NCI-H2081 (cell line): ENCODE data around the gene THOP1.
"Not testable (repeated sequence)": the region's sequence is repeated elsewhere in the genome, so short reads cannot be mapped to it uniquely, and the experiment has no call there.

Experiments
- DNase-seq, 2 experiments: peaks; one replicate each; lab custom pipeline; 2025; lab: John Stamatoyannopoulos, UW

The THOP1 gene

DNA sequence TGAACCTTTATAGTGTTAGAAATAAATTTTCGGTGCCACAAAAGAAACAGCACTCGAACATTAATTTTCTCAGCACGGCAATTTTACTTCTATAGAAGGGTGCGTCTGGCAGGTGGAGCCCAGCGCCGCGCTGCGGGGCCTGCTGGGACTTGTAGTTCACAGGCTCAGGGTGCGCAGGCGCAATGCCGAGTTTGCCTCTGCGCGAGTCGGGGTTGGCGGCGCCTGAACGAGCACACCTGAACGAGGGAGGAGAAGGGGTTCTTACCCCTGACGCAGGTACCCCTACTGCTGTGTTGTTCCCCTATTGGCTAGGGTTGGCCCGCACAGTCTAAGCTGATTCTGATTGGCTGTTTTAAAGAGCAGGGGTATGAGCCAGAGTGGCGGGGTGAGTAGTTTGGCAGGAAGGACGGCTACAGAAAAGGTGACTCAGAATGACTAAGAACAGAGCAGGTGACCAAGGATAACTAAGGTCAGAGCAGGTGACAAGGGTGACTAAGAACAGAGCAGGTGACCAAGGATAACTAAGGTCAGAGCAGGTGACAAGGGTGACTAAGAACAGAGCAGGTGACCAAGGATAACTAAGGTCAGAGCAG is 32.0 kb downstream of the THOP1 start:
- not testable (repeated sequence) for DNase-seq

- DNase-seq: peak; percentile 95 to 96
Measured at GRCh38 chr19:2819540-2820111, 34.3 kb downstream of the THOP1 start, which contains the start of gene ZNF554. Gene ZNF554 (plus strand): TSS chr19:2819868. CDS start chr19:2820072, 204 bp downstream.

DNA sequence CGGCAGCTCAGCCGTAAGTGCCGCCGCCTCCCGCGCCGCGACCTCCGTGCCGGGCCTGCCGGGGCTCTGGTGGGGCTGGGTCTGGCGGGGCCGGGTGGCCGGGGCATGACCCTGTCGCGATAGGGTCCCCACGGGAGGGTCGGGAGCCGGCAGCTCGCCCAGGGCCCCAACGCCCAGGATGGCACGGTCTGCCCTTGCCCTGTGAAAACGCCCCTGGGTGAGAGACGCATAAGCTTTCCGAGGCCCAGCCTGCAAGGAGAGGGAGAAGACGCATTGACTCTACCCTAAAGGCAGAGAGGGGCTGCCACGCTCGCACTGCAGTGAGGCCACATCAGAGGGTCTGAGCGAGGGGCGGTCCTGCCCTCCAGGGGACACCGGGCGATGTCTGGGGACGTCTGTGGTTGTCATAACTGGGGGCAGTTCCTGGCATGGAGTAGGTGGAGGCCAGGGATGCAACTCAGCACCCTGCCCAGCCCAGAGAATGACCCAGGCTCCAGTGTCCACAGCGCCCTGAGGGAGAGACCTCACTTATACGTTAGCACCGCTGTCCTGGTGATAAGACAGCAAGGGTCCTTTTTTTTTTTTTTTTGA is 34.9 kb downstream of the THOP1 start:
- no peak for DNase-seq

GRCh38 chr19:2822846-2823245 is 37.5 kb downstream of the THOP1 start:
- no peak for DNase-seq

DNA sequence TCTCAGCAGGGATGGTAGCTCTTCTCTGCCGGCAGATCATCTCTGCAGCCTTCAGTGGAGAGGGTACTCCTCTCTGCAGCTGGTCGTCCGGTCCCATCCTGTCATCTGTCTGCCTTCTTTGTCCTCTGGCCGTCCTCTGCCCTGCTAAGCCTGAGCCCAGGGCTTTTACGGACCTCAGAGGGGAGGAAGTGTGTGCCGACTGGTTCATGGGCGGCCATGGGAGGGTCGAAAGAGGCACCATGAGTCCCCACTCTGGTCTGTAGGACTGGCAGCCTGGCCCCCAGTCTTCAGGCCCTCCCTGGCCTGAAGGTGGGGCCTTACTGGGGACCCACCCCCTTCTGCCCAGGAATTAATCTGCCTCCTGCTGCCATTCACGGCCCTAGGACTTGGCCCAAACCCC is 38.3 kb downstream of the THOP1 start:
- DNase-seq: no peak

DNA sequence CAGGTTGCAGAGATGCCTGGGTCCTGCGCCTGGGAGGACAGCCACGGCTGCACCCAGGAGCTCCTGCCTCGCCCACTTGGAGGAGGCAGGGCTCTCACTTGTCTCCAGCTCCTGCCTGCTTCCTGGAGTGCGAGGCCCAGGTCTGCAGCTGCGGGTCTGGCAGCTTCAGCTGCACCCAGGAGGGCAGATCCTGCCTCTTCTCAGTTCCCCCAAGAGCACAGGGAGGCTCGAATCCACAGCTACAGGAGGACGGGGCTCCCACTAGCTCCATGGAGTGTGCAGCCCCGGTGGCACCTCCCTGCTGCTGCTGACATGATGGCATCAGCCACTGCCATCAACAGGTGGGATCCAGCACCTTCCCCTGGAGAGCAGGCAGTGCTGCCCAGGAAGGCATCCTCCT is 38.8 kb downstream of the THOP1 start:
- no peak for DNase-seq

GRCh38 chr19:2827022-2827421 is 41.7 kb downstream of the THOP1 start:
- no peak for DNase-seq

GRCh38 chr19:2827840-2828489 is 42.7 kb downstream of the THOP1 start:
- DNase-seq: no peak

DNA sequence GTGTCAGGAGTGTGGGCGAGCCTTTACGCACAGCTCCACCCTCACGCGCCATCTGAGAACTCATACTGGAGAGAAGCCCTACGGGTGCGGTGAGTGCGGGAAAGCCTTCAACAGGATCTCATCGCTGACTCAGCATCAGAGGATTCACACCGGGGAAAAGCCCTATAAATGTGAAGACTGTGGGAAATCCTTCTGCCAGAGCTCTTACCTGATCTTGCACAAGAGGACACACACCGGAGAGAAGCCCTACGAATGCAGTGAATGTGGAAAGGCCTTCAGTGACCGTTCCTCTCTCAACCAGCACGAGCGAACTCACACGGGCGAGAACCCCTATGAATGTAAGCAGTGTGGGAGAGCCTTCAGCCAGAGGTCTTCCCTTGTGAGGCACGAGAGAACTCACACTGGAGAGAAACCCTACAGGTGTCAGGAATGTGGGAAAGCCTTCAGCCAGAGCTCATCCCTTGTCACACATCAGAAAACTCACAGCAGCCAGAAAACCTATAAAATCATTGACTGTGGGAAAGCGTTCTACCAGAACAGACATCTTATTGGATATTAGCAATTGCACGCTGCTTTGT is 49.1 kb downstream of the THOP1 start:
- DNase-seq: no peak

DNA sequence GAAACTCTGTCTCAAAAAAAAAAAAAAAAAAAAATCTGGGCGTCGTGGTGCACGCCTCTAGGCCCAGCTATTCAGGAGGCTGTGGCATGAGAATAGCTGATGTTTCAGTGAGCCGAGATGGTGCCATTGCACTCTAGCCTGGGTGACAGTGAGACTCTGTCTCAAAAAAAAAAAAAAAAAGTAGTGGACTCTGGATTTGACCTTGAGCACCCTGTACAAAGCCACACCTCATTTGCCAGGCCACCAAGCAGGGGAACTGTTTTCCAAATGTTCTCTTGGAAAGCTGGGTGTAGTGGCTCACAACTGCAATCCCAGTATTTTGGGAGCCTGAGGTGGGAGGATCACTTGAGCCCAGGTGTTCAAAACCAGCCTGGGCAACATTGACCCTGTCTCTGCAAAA is 52.1 kb downstream of the THOP1 start:
- DNase-seq: no peak

GRCh38 chr19:2840794-2841791 is 55.8 kb downstream of the THOP1 start, which contains the start of gene ZNF555:
Gene ZNF555 (plus strand): TSS chr19:2841475. CDS start chr19:2841573, 98 bp downstream.
- peak; percentile 98 to 99 for DNase-seq

- no peak for DNase-seq
Measured at GRCh38 chr19:2841855-2842574, 56.7 kb downstream of the THOP1 start.

DNA sequence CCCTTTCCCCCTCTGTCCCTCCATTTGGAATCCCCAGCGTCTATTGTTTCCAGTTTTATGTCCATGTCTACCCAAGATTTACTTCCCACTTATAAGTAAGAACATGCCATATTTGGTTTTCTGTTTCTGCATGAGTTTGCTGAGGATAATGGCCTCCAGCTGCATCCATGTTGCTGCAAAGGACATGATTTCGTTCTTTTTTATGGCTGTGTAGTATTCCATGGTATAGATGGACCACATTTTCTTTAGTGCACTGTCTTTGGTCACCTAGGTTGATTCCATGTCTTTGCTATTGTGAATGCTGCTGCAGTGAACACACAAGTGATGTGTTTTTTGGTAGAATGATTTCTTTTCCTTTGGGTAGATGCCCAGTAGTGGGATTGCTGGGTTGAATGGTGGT is 59.8 kb downstream of the THOP1 start:
- DNase-seq: no peak

DNA sequence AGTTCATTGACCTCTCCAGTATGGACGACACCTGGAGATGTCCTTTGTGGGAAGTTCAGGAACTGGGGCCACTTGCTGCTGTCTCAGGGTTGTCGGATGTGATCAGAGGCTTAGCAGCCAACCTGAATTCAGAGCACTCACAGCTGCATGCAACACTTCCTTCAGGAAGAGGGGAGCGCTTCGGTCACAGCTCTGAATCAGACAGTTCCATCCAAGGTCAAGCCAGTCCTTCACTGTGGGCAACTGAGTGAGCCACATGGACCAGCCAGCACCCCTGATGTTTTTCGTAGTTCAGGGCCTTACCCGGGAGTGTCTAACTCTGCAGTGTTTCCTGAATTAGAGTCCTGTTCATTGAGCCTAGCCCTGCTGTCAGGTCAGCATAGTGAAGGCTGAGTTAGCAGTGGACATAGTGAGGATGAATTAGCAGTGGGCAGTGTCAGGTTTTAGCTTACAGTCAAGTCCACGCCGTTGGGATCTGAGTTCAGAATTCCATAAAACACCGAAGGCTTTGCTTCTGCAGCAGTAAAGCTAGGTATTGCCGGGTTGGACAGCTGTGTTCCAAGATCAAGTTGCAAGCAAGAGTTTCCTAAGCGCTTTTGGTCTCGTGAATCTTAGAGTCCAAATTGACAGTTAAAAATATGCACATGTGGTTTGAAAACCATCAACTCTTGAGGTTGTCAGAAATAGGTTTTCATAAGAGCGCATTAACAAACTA is 61.0 kb downstream of the THOP1 start:
- DNase-seq: no peak

DNA sequence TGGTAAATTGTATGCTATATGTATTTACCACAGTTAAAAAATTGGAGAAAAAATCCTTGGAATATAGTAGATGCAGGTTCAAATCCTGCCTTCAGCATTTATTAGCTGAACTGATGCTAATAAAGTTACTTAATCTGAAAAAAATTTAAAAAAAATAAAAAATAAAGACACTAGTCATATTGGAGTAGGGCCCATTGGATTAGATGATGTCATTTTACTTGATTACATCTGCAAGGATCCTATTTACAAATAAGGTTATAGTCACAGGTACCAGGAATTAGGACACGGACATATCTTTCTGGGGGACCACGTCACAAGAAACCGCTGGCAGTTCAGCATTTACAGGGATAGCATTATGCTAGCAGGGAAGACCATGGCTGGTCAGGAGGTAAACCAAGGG is 62.2 kb downstream of the THOP1 start:
- no peak for DNase-seq

- no peak for DNase-seq
Measured at GRCh38 chr19:2848616-2849015, 63.3 kb downstream of the THOP1 start.

DNA sequence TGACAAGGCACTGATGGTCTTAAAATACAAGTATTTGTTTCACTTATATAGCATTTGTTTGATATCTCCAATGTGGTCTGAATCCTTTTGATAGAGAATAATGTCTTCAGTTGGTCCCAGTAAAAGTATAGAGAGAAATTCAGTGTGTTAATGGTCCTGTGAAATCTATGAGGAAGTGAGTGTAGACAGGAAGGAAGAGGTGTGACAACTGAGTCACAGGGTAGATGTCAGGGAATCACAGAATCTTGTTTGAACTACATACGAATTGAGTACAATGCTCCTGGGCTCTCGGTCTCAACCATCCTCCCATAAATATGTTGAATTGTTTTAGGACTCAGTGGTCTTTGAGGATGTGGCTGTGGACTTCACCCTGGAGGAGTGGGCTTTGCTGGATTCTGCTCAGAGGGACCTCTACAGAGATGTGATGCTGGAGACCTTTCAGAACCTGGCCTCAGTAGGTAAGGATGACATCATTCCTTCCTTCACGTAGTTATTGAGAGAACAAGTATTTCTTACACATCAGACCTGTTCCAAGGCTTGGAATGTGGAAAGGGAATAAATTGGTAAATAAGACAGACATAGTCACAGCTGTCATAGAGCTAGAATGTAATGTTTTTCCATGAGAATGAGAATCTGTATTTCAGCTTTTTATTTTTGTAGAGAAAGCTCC is 65.1 kb downstream of the THOP1 start:
- no peak for DNase-seq

- DNase-seq: no peak
Measured at GRCh38 chr19:2852598-2852997, 67.3 kb downstream of the THOP1 start.

GRCh38 chr19:2853015-2853606 is 67.8 kb downstream of the THOP1 start:
- DNase-seq: no peak
